GM21737 (cell line): ENCODE results near the gene RANBP3L.
"Not testable (repeated sequence)": the region's sequence is repeated elsewhere in the genome, so short reads cannot be mapped to it uniquely, and the experiment has no call there.

Source experiments
- ATAC-seq: cut with Tn5 transposase; IDR thresholded peaks from one replicate; pipeline ENCODE4 v1.9.1; 2021; ENCODE audit warnings: mild to moderate bottlenecking, moderate library complexity; ENCODE audit not compliant: unreplicated experiment

The RANBP3L gene

DNA sequence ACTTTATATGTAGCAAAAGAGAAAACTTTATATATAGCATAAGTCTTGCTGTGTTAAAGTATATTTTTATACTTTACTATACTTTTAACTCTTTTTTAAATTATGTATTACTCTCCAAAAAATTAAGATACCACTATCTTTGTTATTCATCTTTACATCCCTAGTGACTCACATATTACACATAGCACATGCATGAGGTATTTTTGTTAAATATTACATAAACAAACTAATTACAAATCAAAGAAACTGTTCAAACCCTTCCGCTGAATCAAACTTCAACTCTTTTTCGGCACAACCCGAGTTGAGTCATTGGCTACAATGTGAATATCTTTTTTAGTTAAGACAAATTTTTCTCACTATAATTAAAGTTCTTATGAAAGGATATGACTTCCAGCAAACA, 92.0 kb downstream of the RANBP3L start:
- ATAC-seq: no peak

DNA sequence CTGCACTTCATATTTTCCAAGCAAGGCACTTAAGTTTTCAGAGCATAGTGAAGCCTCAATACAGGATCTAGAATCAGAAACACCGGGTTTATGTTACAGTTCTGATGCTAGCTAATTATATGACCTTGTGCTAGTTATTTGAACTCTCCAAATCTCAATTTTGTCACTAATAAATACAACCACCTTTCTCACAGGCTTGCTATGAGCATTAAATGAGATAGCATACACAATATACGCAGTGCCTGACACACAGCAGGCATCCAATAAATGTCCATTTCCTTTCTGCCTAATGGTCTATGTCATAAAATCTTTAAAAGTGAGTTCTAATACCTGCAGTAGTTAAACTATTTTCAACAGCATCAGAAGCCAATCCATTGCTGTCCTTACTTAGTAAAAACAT, 92.9 kb downstream of the RANBP3L start:
- no peak for ATAC-seq

DNA sequence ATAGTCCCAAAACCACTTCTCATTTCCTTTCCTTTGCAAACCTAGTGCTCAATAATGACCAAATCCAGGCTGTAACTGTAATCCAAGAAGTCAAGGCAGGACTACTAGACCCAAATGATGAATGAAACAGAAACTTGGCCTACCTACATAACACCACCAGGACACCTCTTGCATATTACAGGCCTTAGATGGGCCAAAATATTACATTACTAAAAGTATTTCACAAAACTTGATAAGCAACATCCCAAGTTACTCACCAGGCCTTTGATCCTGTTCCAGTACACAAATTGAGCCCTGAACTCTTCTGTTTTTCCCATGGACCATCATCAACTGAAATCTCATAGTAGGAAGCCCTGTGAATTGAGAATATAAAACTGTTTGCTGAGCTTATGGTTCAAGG, 94.8 kb downstream of the RANBP3L start:
- ATAC-seq: no peak

DNA sequence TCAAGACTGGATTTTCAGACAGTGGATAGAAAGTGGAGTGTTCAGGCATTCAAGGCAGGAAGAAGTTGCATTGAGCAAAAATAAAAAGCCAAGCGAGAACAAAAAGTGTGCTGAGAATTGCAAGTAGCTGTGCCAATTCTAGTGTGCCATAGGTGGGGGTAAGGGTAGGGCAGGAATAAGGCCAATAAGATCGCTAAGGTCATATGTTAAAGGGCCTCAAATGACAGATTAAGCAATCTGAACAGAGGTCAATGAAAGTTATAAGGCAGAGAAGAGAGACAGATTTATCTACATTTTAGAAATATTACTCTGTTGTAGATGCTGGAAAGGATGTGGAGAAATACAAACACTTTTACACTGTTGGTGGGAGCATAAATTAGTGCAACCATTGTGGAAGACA, 96.4 kb downstream of the RANBP3L start:
- ATAC-seq: no peak

DNA sequence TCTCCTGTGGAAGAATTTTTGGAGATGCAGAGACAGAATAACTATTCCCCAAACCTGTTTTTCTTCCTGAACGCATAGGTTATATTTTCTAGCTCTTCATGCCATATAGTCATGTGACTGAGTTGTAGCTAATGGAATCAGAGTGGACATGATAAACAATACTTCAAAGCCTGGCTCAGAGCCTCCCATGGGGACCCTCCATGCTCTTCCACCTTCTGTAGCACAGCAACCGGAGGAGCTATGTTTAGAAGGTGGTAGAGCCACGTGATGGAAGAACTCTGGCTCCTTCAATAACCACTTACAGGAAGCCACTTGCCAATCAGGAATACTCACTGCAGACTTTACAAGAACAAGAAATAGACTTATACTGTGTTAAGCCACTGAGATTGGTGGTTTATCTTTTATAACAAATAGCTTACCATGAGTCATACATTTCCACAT, 99.2 kb downstream of the RANBP3L start:
- ATAC-seq: no peak

DNA sequence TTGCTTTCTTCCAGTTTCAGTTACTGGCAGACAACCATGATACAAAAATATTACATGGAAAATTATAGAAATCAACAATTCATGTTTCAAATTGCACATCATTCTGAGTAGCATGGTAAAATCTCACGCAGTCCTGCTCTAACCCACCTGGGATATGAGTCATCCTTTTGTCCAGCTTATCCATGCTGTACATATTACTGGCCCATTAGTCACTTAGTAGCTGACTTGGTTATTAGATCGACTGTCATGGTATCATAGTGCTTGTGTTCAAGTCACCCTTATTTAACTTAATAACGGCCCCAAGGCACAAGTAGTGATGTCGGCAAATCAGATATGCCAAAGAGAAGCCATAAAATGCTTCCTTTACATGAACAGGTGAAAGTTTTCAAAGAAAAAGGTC, 101.2 kb downstream of the RANBP3L start:
- no peak for ATAC-seq

DNA sequence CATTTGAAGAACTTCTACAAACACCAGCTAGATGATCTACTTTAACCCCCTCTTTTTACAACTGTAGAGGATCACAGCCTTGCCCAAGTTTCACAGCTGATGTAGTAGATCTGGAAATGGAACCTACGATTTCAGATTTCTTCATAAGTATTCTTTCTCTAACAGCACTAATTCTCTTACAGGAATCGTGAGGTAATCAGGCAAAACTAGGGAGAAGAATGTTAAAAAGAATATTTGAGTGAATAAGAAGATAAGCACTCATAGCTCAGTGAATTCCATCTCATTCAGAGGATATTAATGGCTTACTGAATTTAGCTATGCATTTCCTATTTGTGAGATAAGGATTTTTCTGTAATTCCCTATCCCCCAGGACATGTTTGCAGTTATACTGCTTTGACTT, 102.1 kb downstream of the RANBP3L start:
- ATAC-seq: no peak

DNA sequence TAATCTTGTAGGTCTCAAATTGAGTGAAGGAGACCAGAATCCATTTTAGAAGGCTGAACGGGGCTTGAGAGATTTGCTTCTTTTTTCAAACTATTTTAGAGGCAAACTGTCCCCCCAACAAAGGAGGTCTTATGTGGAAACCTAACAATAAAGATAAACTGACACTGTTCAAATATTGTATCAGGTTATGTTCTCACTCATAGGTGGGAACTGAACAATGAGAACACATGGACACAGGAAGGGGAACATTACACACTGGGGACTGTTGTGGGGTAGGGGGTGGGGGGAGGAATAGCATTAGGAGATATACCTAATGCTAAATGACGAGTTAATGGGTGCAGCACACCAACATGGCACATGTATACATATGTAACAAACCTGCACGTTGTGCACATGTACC, 102.9 kb downstream of the RANBP3L start:
- ATAC-seq: not testable (repeated sequence)
